HG02973 (cell line): ENCODE measurements around the gene GLDC.
"Not testable (repeated sequence)": the region's sequence is repeated elsewhere in the genome, so short reads cannot be mapped to it uniquely, and the experiment has no call there.

ENCODE experiments used
- ATAC-seq: cut with Tn5 transposase; IDR thresholded peaks from one replicate; pipeline ENCODE4 v1.9.1; 2021; ENCODE audit warnings: moderate library complexity; ENCODE audit not compliant: unreplicated experiment

Gene GLDC

DNA sequence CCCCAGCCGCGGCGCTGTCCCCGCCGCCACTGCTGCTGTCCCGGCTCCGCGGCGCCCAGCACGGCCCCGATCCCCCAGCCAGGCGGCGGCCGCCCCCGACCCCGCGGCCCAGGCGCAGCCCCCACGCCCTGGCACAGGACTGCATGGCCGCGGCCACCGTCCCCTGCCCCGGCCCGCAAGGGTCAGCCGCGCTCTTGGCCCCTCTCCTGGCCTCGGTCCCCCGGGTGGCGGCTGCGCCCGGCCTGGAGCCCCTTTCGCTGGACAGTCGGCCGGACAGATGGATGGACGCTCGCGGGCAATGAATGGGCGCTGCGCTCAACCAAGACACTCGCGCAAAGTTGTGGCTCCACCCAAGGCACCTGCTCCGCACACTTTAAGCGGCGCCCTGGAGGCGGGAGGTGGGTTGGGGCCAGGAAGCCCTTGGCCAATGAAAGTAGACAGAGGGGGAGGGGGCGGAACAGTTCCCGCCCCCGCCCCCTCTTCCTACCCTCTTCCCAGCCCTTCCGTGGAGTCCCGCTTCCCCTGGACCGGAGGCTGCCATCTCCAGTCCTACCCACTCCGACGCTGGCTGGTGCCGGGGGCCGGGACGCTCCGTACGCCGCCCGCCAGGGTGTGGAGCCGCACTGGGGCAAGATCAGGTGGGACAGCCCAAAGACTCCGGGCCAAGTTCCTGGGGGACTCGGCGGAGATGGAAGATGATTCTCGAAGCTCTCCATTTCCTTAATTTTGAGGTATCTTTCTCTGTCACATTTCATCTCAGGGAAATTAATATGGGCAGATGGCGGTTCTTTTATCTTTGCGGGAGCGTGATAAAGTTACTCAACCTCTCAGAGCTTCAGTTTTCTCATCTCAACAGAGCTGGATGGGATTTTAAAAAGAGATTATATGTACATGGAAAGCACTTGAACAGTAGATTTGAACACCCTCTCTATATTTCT is at the start of gene GLDC:
Gene GLDC (minus strand): TSS at position 375 of the 938 bp plus-strand sequence. CDS start 230 bp downstream, at position 145.
- ATAC-seq, result peak; percentile 82

DNA sequence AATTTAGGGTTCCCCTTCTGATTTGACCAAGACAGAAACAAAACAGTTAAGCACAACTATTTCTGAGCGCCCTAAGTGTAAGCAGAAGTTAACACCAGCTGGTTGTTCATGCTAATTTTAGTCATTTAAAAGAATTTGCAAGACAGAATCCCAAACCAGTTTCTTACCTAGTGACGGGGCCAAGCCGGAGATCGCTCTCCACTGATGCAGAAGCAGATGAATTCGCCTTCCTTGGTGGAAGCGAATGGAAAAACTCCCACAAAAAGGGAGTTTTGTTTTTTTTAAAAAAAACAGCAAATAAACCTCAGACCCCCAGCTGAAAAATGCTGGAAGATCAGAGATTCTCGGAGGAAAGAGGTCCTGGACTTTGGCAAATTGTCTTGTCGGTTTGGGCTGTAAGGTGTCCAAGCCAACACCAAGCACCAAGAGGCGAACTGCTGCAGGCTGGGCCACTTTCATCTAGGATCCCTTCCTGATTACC is 47.4 kb upstream of the GLDC start:
- no peak for ATAC-seq

DNA sequence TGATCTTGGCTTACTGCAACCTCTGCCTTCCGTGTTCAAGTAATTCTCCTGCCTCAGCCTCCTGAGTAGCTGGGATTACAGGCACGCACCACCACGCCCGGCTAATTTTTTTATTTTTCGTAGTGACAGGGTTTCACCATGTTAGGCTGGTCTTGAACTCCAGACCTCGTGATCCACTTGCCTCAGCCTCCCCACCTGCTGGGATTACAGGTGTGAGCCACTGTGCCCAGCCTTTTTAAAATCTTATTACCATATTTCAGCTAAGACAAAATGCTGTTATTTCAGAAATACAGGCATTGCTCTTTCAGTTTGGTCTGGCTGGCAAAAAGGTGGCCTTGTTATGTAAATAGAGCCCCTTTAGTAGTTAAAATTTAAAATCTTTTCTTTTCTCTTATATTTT is 46.9 kb upstream of the GLDC start:
- no peak for ATAC-seq

DNA sequence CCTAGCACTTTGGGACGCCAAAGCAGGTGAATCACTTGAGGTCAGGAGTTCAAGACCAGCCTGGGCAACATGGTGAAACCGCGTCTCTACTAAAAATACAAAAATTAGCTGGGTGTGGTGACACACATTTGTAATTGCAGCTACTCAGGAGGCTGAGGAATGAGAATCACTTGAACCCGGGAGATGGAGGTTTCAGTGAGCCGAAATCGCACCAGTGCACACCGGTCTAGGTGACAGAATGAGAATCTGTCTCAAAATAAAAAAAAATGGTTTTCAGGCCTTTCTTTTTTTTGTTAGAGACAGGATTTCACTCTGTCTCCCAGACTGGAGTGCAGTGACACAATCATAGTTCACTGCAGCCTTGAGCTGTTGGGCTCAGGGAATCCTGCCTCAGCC is 45.1 kb upstream of the GLDC start:
- ATAC-seq, result not testable (repeated sequence)

DNA sequence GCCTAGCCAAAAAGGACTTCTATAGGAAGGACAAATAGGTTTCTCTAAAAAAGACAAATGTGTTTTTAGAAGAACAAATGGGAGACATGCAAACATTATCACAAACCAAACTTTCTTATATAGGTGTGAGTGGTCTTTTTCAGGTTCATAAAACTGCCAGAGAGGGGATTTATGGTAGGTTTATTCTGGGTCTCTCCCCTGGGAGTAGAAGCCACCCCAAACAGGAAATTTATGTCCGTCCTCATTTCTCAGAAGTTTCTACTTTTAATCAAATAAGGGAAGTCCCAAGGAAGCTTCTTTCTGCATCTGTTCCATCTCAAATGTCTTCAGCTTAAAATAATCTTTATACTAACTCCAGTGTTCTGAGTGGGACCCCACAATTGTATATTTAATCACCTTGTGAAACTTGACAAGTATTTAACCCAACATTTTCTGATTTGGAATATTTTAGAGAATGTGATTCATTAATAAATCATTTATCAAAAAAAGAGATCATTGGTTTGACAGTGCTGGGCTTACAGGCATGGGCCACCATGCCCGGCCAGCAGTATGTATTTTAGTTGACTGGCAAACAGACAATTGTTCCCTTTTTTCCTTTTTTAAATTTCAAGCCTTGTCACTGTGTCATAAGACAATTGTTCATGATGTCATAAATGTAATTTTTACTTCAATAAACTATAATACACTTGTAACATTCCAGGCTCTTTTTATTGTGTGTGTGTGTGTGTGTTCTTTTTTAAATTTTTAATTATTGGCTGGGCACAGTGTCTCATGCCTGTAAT is 44.6 kb upstream of the GLDC start:
- ATAC-seq, result no peak

DNA sequence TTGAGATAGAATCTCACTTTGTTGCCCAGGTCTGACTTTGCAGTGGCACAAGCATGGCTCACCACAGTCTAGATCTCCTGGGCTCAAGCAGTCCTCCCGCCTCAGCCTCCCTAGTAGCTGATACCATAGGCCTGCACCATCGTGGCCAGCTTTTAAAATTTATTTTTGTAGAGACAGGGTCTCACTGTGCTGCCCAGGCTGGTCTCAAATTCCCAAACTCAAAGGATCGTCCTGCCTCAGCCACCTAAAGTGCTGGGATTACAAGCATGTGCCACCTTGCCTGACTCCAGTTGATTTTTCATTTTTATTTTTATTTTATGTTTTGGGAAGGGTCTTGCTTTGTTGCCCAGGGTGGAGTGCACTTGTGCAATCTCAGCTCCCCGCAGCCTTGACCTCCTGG is 41.7 kb upstream of the GLDC start:
- no peak for ATAC-seq

DNA sequence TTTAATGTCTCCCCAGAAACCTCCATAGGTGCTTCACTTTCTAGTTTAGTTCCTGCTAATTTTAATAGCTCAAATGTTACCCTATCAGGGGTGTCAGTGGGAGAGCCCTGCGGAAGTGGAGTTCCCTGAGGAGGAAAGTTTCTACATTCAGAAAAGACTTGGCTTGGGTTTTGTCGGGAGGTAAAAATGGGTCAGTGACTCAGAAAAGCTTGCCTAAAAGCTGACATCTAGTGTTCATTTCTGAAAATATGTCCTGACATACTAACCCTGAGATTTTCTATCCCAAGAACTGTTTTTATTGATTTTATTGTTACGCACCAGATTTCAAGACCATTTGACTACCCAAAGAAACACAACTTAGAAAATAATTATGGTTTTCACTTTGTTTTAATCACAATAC is 40.9 kb upstream of the GLDC start:
- ATAC-seq, result no peak

DNA sequence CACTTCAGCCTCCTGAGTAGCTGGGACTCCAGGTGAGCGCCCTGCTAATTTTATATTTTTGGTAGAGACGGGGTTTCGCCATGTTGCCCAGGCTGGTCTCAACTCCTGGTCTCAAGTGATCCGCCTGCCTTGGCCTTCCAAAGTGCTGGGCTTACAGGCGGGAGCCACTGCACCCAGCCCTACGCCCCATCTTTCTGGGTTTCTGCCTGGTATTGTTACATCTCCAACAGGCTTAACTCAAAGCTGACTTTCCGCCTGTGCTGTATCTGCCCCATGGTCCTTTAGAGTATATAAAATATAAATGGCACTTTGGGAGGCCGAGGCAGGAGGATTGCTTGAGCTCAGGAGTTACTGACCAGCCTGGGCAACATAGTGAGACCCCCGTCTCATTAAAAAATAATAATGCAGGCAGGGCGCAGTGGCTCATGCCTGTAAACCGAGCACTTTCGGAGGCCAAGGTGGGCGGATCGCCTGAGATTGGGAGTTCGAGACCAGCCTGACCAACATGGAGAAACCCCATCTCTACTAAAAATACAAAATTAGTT is 36.5 kb upstream of the GLDC start:
- no peak for ATAC-seq

DNA sequence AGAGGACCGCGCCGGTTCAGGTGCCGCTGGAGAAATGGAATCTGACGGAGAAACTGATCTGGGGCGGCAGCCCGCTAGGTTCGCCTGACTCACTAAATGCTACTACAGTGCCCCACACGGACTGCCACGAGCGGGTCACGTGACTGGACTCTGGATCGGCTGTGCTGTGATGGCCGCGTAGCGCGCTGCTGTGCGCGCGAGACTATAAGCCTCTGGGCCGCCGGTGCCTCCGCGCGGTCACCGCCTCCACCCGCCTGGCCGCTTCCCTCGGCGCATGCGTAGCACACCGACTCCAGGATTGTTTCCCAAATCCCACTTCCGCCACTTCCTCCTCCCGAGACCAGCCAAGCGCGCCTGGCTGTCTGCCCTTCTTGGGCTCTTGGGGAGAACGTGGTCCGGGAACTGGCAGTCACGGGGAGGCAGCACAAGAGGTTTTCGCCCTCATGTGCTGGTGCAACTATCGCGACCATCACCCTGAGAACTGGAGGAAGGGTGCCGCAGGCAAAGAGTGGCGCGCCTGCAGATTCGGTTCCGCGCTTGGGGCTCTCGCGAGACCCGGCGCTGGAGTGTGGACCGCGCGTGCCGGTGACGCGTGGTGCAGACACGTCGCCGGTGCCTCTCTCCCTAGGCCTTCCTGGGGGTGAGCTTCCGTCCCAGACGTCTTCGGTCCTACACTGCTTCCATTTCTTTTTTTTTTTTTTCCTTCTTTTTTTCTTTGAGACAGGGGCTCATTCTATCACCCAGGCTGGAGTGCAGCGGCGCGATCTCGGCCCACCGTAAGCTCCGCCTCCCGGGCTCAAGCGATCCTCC is 35.8 kb upstream of the GLDC start:
- ATAC-seq, result peak; percentile 63

DNA sequence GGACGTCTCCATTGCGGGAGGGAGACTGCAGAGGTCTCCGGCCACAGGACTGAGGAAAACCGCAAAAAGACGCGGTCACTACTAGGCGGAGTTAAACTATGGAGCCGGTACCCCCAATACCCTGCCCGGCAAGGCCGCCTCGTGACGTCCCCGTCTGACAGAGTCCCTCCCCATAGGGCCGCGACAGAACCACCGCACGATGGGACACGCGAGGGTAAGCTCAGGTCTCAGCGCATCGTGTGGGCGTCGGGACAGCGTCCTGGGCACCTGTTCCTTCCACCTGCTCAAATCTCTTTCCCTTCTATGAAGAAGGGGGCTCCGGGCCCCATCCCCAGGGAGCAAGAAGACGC is 35.2 kb upstream of the GLDC start:
- peak; percentile 26 for ATAC-seq

DNA sequence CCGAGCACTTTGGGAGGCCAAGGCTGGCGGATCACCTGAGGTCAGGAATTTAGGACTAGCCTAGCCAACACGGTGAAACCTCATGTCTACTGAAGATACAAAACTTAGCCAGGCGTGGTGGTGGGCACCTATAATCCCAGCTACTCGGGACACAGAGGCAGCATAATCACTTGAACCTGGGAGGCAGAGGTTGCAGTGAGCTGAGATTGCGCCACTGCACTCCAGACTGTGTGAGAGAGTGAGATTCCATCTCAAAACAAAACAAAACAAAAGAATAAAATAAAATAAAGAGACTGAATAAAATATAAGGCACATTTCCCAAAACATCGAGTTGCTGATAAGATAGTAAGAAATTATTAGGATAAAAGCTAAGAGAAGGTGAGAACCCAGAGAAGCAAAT is 32.3 kb upstream of the GLDC start:
- ATAC-seq, result no peak

DNA sequence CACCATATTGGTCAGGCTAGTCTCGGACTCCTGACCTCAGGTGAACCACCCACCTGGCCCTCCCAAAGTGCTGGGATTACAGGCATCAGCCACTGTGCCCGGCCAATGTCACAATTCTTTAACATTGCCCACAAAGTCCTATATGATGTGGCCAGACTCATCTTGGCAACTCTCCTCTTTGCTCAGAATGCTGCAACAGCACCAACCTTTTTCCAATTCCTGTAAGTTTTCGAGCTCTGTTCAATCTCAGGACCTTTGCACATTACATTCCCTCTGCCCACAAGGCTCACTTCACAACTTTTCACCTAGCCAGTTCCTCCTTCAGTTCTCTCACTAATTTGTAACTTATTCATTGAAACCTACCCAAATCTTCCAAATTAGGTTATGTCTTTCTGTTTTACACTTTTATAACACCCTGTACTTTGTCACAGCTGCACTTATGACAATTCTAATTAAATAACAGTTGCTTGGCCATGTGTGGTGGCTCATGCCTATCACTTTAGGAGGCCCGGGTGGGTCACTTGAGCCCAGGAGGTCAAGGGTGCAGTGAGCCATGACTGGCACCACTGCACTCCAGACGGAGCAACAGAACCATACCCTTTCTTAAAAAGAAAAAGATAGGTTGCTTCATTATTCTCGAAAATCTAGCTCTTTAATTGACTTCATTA is 30.9 kb upstream of the GLDC start:
- no peak for ATAC-seq

DNA sequence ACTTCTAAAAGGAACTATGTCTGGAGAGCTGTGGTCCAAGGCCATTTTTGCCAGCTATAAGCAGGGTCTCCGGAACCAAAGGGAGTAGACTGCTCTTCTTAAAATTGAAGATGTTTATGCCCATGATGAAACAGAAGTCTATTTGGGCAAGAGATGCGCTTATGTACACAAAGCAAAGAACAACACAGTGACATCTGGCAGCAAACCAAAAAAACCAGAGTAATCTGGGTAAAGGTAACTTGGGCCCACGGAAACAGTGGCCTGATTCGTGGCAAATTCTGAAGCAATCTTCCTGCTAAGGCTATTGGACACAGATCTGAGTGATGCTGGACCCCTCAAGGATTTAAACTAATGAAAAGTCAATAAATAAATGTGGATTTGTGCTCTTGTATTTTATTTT is 29.7 kb upstream of the GLDC start:
- no peak for ATAC-seq

DNA sequence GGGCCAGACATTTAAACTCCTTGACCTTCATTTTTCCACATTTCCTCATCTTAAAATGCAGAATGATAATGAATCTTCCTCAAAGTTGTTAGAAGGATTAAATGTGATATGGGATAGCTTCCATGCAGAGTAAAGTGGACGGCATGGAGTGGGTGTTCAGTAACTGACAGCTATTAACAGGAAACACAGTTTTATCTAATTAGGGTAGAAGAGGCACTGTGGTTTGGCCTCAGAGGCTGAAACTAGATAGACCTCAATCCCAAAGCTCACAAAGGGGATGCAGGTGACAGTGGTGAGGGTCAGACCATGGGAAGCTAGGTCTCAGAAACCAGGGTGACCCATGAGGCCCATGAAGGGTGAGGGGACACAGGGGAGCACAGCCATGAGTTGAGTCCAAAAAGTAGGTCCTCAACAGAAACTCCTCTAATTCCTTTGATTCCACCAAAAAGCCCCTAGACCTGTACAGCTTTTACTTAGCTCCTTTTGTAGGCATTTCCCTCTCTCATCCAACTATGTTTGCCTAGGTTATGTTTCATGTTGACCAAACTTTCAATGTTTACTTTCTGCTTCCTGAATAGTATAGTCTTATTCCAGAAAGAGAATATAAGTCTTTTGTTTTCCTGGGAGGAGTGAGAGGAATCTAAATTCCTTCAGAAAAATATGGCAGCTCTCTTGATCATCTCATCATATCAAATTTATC is 27.9 kb upstream of the GLDC start:
- peak; percentile 57 for ATAC-seq

DNA sequence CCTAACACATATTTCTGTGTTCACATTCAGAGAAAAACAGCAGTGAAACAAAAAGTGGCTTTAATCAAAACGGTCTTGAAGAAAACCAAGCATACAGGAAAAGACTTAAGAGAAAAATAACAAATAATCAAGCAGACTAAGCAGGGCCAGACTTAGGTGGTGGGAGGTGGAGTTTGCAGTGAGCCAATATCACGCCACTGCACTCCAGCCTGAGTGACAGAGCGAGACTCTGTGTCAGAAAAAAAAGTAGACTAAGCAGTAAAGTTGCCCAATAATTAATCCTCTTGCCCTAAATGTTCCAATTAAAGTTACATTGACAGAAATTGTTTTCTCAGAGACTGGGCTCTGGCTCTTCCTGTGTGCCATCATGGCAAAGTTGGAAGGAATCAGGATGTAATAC is 26.6 kb upstream of the GLDC start:
- ATAC-seq, result no peak

DNA sequence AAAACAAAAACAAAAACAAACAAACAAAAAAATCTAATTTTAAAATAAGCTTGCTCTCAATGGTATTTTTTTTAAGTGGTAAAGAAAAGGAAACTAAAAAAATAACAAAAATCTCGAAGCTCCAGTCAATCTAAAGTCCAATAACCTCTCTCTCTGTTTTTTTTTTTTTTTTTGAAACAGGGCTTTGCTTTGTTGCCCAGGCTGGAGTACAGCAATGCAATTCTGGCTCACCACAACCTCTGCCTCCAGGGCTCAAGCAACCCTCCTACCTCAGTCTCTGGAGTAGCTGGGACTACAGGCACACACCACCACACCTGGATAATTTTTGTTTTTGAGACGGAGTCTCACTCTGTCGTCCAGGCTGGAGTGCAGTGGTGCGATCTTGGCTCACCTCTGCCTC is 25.9 kb upstream of the GLDC start:
- ATAC-seq, result no peak

DNA sequence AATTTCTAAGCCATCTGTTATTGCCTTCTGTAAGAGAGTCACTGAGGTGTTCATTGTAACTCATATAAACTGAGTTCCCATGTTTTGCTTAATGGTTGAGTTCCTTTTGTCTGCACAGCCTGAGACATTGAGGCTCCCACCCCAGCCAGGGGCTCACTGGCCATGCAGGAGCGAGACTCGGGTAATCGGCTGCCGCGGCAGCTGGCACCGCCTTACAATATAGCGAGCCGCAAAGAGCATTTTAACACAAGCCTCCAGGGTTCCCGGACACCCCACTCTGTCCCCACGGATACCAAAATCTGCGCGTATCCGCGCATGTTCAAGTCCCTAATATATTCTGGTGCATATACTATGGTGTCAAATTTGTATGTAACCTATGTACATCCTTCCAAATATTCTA is 24.4 kb upstream of the GLDC start:
- no peak for ATAC-seq

DNA sequence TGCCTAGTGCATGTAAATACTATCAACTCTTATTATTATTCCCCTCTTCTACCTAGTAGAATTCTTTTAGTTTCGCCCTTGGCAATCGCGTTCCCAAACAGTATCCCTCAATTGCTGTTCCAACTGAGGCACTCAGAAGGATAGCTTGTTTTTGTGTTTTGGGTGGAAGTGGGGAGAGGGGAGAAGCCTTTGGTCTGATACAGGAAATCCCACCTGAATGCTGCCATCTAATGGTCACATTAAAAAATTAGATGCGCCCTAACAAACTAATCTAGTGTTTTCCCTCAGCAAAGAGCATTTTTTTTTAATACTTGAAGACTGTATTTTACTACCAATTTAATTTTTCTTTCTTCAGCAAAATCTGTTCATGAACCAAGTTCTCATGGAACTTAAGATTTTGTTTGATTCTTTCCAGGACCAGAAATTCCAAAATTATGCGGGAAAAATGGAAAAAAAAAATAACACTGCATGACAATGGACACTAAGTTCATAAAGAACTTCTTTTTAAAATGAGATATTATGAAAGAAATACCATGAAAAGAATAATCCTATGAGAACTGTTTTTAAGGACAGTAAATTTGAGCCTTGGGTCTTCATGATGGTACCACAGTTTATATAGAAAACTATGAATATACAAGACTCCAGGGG is 22.2 kb upstream of the GLDC start:
- no peak for ATAC-seq

DNA sequence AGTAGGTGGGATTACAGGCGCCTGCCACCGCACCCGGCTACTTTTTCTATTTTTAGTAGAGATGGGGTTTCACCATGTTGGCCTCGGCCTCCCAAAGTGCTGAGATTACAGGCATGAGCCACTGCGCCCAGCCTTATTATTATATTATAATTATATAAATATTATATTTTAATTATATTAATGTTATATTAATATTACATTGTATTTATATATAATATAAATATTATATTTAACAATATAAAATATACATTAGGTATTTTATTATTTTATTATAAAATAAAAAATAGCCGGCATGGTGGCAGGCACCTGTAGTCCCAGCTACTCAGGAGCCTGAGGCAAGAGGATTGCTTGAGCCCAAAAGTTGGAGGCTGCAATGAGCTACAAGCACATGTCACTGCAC is 21.6 kb upstream of the GLDC start:
- no peak for ATAC-seq
